ENCODE data around the gene LMTK3. TPM values are rescaled to one million over a fixed set of nuclear protein-coding genes. Genes with fewer than 3 reads are reported as not detected.

The LMTK3 gene
- total and polyA plus RNA-seq, 9 of the 15 experiments (the other 6 are each of a cell fraction or from before 2014, with no cell fraction given), result 0.35 to 12.3 (median 2.0) TPM; not detected in 2

- TF ChIP-seq TRIM25 (IDR thresholded peaks at IDR 0.05; ENCODE audit: borderline replicate concordance) (no peak), ZNF280B (CRISPR knock-in tag; IDR thresholded peaks at IDR 0.05) (no peak), ZNF75A (CRISPR knock-in tag; IDR thresholded peaks at IDR 0.05) (no peak), FOXP4 (CRISPR knock-in tag; IDR thresholded peaks at IDR 0.05; ENCODE audit: borderline replicate concordance) (no peak), ZNF197 (CRISPR knock-in tag; IDR thresholded peaks at IDR 0.05; ENCODE audit: low read depth) (no peak), CEBPB (tag; IDR thresholded peaks at IDR 0.05) (peak; percentile 93), SMARCA5 (IDR thresholded peaks at IDR 0.05) (peak; percentile 97; the same call in 1 of the 2 replicates), SRSF7 (optimal IDR thresholded peaks at IDR 0.05; ENCODE audit: low read depth, low read length) (no peak), FOXJ2 (tag; IDR thresholded peaks at IDR 0.05) (no peak), MYNN (IDR thresholded peaks at IDR 0.05) (peak; percentile 60; the same call in 1 of the 2 replicates), MYNN (CRISPR knock-in tag; IDR thresholded peaks at IDR 0.05) (no peak), E2F6 (IDR thresholded peaks at IDR 0.05; ENCODE audit: borderline replicate concordance in 1 of 2, extremely low read depth in 1 of 2, insufficient read depth in 1 of 2, insufficient read length in 1 of 2, low read depth in 1 of 2, low read length in 1 of 2, poor library complexity in 1 of 2, severe bottlenecking in 1 of 2) (no peak), NCOA4 (IDR thresholded peaks at IDR 0.05; ENCODE audit: partially characterized antibody) (no peak), RCOR1 (IDR thresholded peaks at IDR 0.05; ENCODE audit: borderline replicate concordance in 1 of 2, low read depth in 2 of 2, low read length in 2 of 2) (peak in 1 of 2 experiments; percentile 61; a peak in 1 of 4 replicates), DEAF1 (CRISPR knock-in tag; IDR thresholded peaks at IDR 0.05) (no peak), KLF10 (CRISPR knock-in tag; IDR thresholded peaks at IDR 0.05) (no peak), ZFX (CRISPR knock-in tag; IDR thresholded peaks at IDR 0.05) (peak; percentile 33; the same call in 1 of the 2 replicates), MTA1 (IDR thresholded peaks at IDR 0.05; ENCODE audit: borderline replicate concordance) (peak; percentile 62; the same call in 1 of the 2 replicates), CHD1 (IDR thresholded peaks at IDR 0.05; ENCODE audit: low read length) (no peak), HDAC1 (IDR thresholded peaks at IDR 0.05) (no peak)
These were observed 42.2 kb upstream of the LMTK3 start (continued) for GRCh38 chr19:48553676-48554384.
